ENCODE data around the gene NCAM1. TPM values are rescaled to one million over a fixed set of nuclear protein-coding genes. Genes with fewer than 3 reads are reported as not detected.
A peak's percentile ranks its signal among the peaks of the same experiment; 100 is the strongest.

Gene NCAM1
- total RNA-seq, 1 experiment from 2014 or later = 5.9 TPM

GRCh38 chr11:113272927-113273615, 311.9 kb downstream of the NCAM1 start (continued):
- TF ChIP-seq IRF1 (CRISPR knock-in tag; IDR thresholded peaks at IDR 0.05) (no peak), ZNF416 (CRISPR knock-in tag; IDR thresholded peaks at IDR 0.05) (no peak), CREB1 (CRISPR knock-in tag; IDR thresholded peaks at IDR 0.05) (no peak), RORB (CRISPR knock-in tag; IDR thresholded peaks at IDR 0.05) (no peak), NR3C1 (CRISPR knock-in tag; conservative IDR thresholded peaks at IDR 0.05; ENCODE audit: low read depth) (no peak), CREM (CRISPR knock-in tag; IDR thresholded peaks at IDR 0.05) (no peak), GRHL2 (CRISPR knock-in tag; IDR thresholded peaks at IDR 0.05; ENCODE audit: insufficient replicate concordance, severe bottlenecking) (no peak), NR1H2 (CRISPR knock-in tag; IDR thresholded peaks at IDR 0.05) (no peak), NFYB (CRISPR knock-in tag; conservative IDR thresholded peaks at IDR 0.05; ENCODE audit: low read depth) (no peak), MYBL2 (CRISPR knock-in tag; IDR thresholded peaks at IDR 0.05) (no peak), ATF3 (CRISPR knock-in tag; conservative IDR thresholded peaks at IDR 0.05) (no peak)

GRCh38 chr11:113273720-113274119, 312.5 kb downstream of the NCAM1 start:
- ATAC-seq = no peak
- CTCF ChIA-PET = interaction anchor here (1.1 to 2.0 kb wide), 5 partner anchors 16 to 577 kb away, joined by 3 to 15 read pairs (median 5); no protein-coding TSS in a partner anchor
- POLR2A ChIA-PET = no interaction called here
- Mint-ChIP-seq H3K4me1 (no peaks in the 10 kb centered on the region), H3K36me3 (no peaks in the 10 kb centered on the region), H3K27ac (no peak overlapping the region), H3K9me3 (no peaks in the 10 kb centered on the region), H3K4me3 (no peak overlapping the region), H3K27me3 (ENCODE audit: low read depth) (no peaks in the 10 kb centered on the region; the same call in 1 of the 2 replicates)
- no peak for DNase-seq (ENCODE audit: low spot score)
- TF ChIP-seq ZNF138 (CRISPR knock-in tag; conservative IDR thresholded peaks at IDR 0.05) = no peak
- no peak for TF ChIP-seq NFYB (CRISPR knock-in tag; conservative IDR thresholded peaks at IDR 0.05; ENCODE audit: low read depth)
- no peak for TF ChIP-seq ZNF396 (CRISPR knock-in tag; IDR thresholded peaks at IDR 0.05; ENCODE audit: borderline replicate concordance)
- no peak for TF ChIP-seq TEAD1 (CRISPR knock-in tag; IDR thresholded peaks at IDR 0.05)
- no peak for TF ChIP-seq ZNF281 (CRISPR knock-in tag; IDR thresholded peaks at IDR 0.05)
- no peak for TF ChIP-seq E2F5 (CRISPR knock-in tag; IDR thresholded peaks at IDR 0.05)

GRCh38 chr11:113274713-113275582, 313.7 kb downstream of the NCAM1 start:
- no peaks in the 10 kb centered on the region for H3K9me3 Mint-ChIP-seq
- no peak for TF ChIP-seq GABPB1 (CRISPR knock-in tag; IDR thresholded peaks at IDR 0.05)
- TF ChIP-seq ZNF423 (CRISPR knock-in tag; IDR thresholded peaks at IDR 0.05) = peak; percentile 72; the same call in 1 of the 2 replicates
- peak; percentile 44; the same call in 1 of the 2 replicates for TF ChIP-seq CTCF (IDR thresholded peaks at IDR 0.05)
- ChIA-PET CTCF (interaction anchor here (0.6 to 2.6 kb wide), 14 partner anchors 15 to 834 kb away, joined by 3 to 17 read pairs (median 3); no protein-coding TSS in a partner anchor), POLR2A (no interaction called here)
- peak overlapping the region; percentile 46; the same call in 1 of the 2 replicates for H3K27ac Mint-ChIP-seq
- no peaks in the 10 kb centered on the region; the same call in 1 of the 2 replicates for H3K27me3 Mint-ChIP-seq (ENCODE audit: low read depth)
- ATAC-seq (peak; percentile 86), DNase-seq (ENCODE audit: low spot score) (peak; percentile 54)
- no peaks in the 10 kb centered on the region for H3K4me1 Mint-ChIP-seq
- no peaks in the 10 kb centered on the region for H3K36me3 Mint-ChIP-seq
- H3K4me3 Mint-ChIP-seq = no peak overlapping the region
